HepG2 (cell line): Measurements from ENCODE around the gene CSNK1D.

Experiments used
- EZH2 ChIP-seq: conservative IDR thresholded peaks from 2 replicates; pipeline ENCODE4 v1.6.1; 2012; ENCODE audit warnings: mild to moderate bottlenecking, low read depth, low read length, moderate library complexity
- ZBTB33 ChIP-seq: sonication (generic); formaldehyde crosslinking; IDR thresholded peaks from 2 replicates; pipeline ENCODE4 v1.4.0; 2020; ENCODE audit warnings: missing genetic modification reagents

- TF ChIP-seq ZBTB33 (no peak), EZH2 (no peak)
Observed at GRCh38 chr17:82314012-82314726, 40.7 kb upstream of the CSNK1D start.
